ENCODE measurements around the gene FNIP1. TPM values are rescaled to one million over a fixed set of nuclear protein-coding genes. Genes with fewer than 3 reads are reported as not detected.
"Not testable (repeated sequence)": the region's sequence is repeated elsewhere in the genome, so short reads cannot be mapped to it uniquely, and the experiment has no call there.

Gene FNIP1
- 39.4 TPM for total RNA-seq

- intact Hi-C loops (cut with DNase I), result no loop called here
- peak; percentile 100 for DNase-seq (ENCODE audit: low spot score)
- peak; percentile 100 for ATAC-seq
Measured at GRCh38 chr5:131796793-131797693, at the start of gene FNIP1. Gene FNIP1, minus strand, starts transcription at chr5:131797017. Its CDS starts 96 bp downstream, at chr5:131796921.

- ATAC-seq (no peak), DNase-seq (ENCODE audit: low spot score) (no peak)
- intact Hi-C loops (cut with DNase I), result no loop called here
Measured at GRCh38 chr5:131846536-131846935, 49.7 kb upstream of the FNIP1 start.

GRCh38 chr5:131845828-131846227 lies 49.0 kb upstream of the FNIP1 start:
- intact Hi-C loops (cut with DNase I), result no loop called here
- no peak for DNase-seq (ENCODE audit: low spot score)
- no peak for ATAC-seq

- intact Hi-C loops (cut with DNase I); DNase-seq (ENCODE audit: low spot score); ATAC-seq: not testable (repeated sequence)
Measured at GRCh38 chr5:131842971-131843370, 46.2 kb upstream of the FNIP1 start.

GRCh38 chr5:131832702-131833101 lies 35.9 kb upstream of the FNIP1 start:
- intact Hi-C loops (cut with DNase I); DNase-seq (ENCODE audit: low spot score); ATAC-seq: not testable (repeated sequence)

- DNase-seq (ENCODE audit: low spot score) (no peak), ATAC-seq (no peak)
- intact Hi-C loops (cut with DNase I), result no loop called here
Measured at GRCh38 chr5:131825404-131826013, 28.7 kb upstream of the FNIP1 start.

GRCh38 chr5:131824631-131825030 lies 27.8 kb upstream of the FNIP1 start:
- no peak for DNase-seq (ENCODE audit: low spot score)
- no peak for ATAC-seq
- intact Hi-C loops (cut with DNase I), result no loop called here

GRCh38 chr5:131821221-131821620 lies 24.4 kb upstream of the FNIP1 start:
- intact Hi-C loops (cut with DNase I), result no loop called here
- ATAC-seq, result no peak

GRCh38 chr5:131818001-131818724 lies 21.3 kb upstream of the FNIP1 start:
- intact Hi-C loops (cut with DNase I), result no loop called here
- DNase-seq (ENCODE audit: low spot score) (no peak), ATAC-seq (no peak)

More at GRCh38 chr5:131821221-131821620, 24.4 kb upstream of the FNIP1 start:
- no peak for DNase-seq (ENCODE audit: low spot score)

- DNase-seq (ENCODE audit: low spot score) (no peak), ATAC-seq (no peak)
- intact Hi-C loops (cut with DNase I), result no loop called here
Measured at GRCh38 chr5:131814990-131815389, 18.2 kb upstream of the FNIP1 start.

GRCh38 chr5:131812371-131813160 lies 15.7 kb upstream of the FNIP1 start:
- ATAC-seq (no peak), DNase-seq (ENCODE audit: low spot score) (no peak)
- intact Hi-C loops (cut with DNase I), result no loop called here

- ATAC-seq, result no peak
- DNase-seq (ENCODE audit: low spot score), result no peak
- intact Hi-C loops (cut with DNase I), result no loop called here
Measured at GRCh38 chr5:131810510-131811249, 13.9 kb upstream of the FNIP1 start.

GRCh38 chr5:131795879-131796792 lies 681 bp downstream of the FNIP1 start:
- peak; percentile 74 for ATAC-seq
- DNase-seq (ENCODE audit: low spot score), result peak; percentile 83
- intact Hi-C loops (cut with DNase I), result no loop called here

GRCh38 chr5:131795228-131795627 lies 1.6 kb downstream of the FNIP1 start:
- ATAC-seq, result no peak
- DNase-seq (ENCODE audit: low spot score), result no peak
- intact Hi-C loops (cut with DNase I), result no loop called here

- ATAC-seq (no peak), DNase-seq (ENCODE audit: low spot score) (no peak)
- intact Hi-C loops (cut with DNase I), result no loop called here
Measured at GRCh38 chr5:131794586-131794985, 2.2 kb downstream of the FNIP1 start.

GRCh38 chr5:131792896-131793295 lies 3.9 kb downstream of the FNIP1 start:
- ATAC-seq, result no peak
- intact Hi-C loops (cut with DNase I), result no loop called here
- DNase-seq (ENCODE audit: low spot score), result no peak

- no peak for ATAC-seq
- intact Hi-C loops (cut with DNase I), result no loop called here
- no peak for DNase-seq (ENCODE audit: low spot score)
Measured at GRCh38 chr5:131791866-131792265, 5.0 kb downstream of the FNIP1 start.

All from sciatic nerve (tissue), 2 donors.